ENCODE data around the gene AANAT. TPM values are rescaled to one million over a fixed set of nuclear protein-coding genes. Genes with fewer than 3 reads are reported as not detected.

Gene AANAT
- total and polyA plus RNA-seq, 2 donors (not counting 3 experiments of a cell fraction or from before 2014, with no cell fraction given) = not detected

- Histone ChIP-seq H3K4me1 (ENCODE audit: control insufficient read depth, extremely low read depth, insufficient read depth, low read length) (peaks cover 12% of the 10 kb centered on the region), H2AFZ (ENCODE audit: low read depth, low read length) (peak overlapping the region; percentile 5), H3K79me2 (ENCODE audit: control insufficient read depth, insufficient read depth, low read length) (no peaks in the 10 kb centered on the region), H3K4me2 (ENCODE audit: insufficient read depth, low read length) (no peak overlapping the region), H3K27ac (ENCODE audit: insufficient read depth, low read depth, low read length) (no peak overlapping the region), H3K9ac (replicated peaks; ENCODE audit: extremely low read depth, insufficient read depth, low read length) (no peak overlapping the region), H3K9me1 (replicated peaks; ENCODE audit: control insufficient read depth, extremely low read depth, insufficient read depth, low read length) (no peaks in the 10 kb centered on the region), H3K27me3 (ENCODE audit: control insufficient read depth in 2 of 2, insufficient read depth in 2 of 2, low read length in 2 of 2) (no peaks in the 10 kb centered on the region), H3K9me3 (replicated peaks; ENCODE audit: control insufficient read depth, insufficient read depth, low read length) (no peaks in the 10 kb centered on the region), H3K4me3 (replicated peaks in 1 of 3; ENCODE audit: insufficient read depth in 1 of 3, low read depth in 1 of 3, low read length in 3 of 3) (no peak overlapping the region), H4K20me1 (replicated peaks; ENCODE audit: control insufficient read depth, extremely low read depth, insufficient read depth, low read length) (no peaks in the 10 kb centered on the region), H3K36me3 (ENCODE audit: control insufficient read depth in 2 of 2, extremely low read depth in 1 of 2, insufficient read depth in 2 of 2, low read length in 2 of 2) (peaks cover 0 to 3% of the 10 kb centered on the region in 2 experiments)
- ChIA-PET CTCF (no interaction called here), POLR2A (no interaction called here)
- FAIRE-seq (peak; percentile 4), DNase-seq (ENCODE audit: low read depth, low spot score) (no peak)
- dilution Hi-C loops (cut with MboI; ENCODE audit: extremely low pct_ligation_motif_present, low sequenced_read_pairs) (no loop called here), intact Hi-C loops (cut with micrococcal nuclease) (no loop called here)
- no TSS peak for BruUV-seq (replicated peaks)
- no peak for TF ChIP-seq POLR2AphosphoS5 (IDR thresholded peaks at IDR 0.05; ENCODE audit: insufficient read depth, low read depth, low read length)
- no peak for TF ChIP-seq GATA2 (IDR thresholded peaks at IDR 0.05; ENCODE audit: insufficient read depth, insufficient read length, low read depth, low read length)
- no peak for TF ChIP-seq POLR2A (IDR thresholded peaks at IDR 0.05; ENCODE audit: low read depth, low read length)
- TF ChIP-seq JUN (IDR thresholded peaks at IDR 0.05; ENCODE audit: borderline replicate concordance, insufficient read depth, insufficient read length, low read depth) = no peak
- no peak for TF ChIP-seq MAX (IDR thresholded peaks at IDR 0.05; ENCODE audit: insufficient read depth, insufficient read length)
- TF ChIP-seq MYC (IDR thresholded peaks at IDR 0.05; ENCODE audit: low read depth, low read length) = no peak
- TF ChIP-seq, protein P1, sequence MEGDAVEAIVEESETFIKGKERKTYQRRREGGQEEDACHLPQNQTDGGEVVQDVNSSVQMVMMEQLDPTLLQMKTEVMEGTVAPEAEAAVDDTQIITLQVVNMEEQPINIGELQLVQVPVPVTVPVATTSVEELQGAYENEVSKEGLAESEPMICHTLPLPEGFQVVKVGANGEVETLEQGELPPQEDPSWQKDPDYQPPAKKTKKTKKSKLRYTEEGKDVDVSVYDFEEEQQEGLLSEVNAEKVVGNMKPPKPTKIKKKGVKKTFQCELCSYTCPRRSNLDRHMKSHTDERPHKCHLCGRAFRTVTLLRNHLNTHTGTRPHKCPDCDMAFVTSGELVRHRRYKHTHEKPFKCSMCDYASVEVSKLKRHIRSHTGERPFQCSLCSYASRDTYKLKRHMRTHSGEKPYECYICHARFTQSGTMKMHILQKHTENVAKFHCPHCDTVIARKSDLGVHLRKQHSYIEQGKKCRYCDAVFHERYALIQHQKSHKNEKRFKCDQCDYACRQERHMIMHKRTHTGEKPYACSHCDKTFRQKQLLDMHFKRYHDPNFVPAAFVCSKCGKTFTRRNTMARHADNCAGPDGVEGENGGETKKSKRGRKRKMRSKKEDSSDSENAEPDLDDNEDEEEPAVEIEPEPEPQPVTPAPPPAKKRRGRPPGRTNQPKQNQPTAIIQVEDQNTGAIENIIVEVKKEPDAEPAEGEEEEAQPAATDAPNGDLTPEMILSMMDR (IDR thresholded peaks at IDR 0.05; ENCODE audit: extremely low read depth in 1 of 2, insufficient read depth in 1 of 2, low read depth in 1 of 2, low read length in 2 of 2) = no peak
- no peak for TF ChIP-seq EZH2 (IDR thresholded peaks at IDR 0.05; ENCODE audit: borderline replicate concordance, low read depth, low read length, severe bottlenecking)
- TF ChIP-seq FOS (IDR thresholded peaks at IDR 0.05; ENCODE audit: borderline replicate concordance, insufficient read depth, low read length) = no peak
Measured at GRCh38 chr17:76484228-76484725, 16.9 kb downstream of the AANAT start.

Measured in endothelial cell of umbilical vein (primary cell).